Gastrocnemius medialis (tissue), 4 donors: Measurements from ENCODE around the gene ATP11A. TPM values are rescaled to one million over a fixed set of nuclear protein-coding genes. Genes with fewer than 3 reads are reported as not detected.

Source experiments
- ATAC-seq, 2 donors: fragments of 150-250 bp; one replicate each; pipeline ENCODE4 v1.9.1; 2016
- DNase-seq, 2 donors: peaks; one replicate each; pipeline ENCODE4 v3.0.0-alpha.2; 2019
- H3K27ac ChIP-seq, 4 donors: fragments of 200-600 bp; sonication (generic); 1 replicate in 1 of 4; 2 replicates in 3 of 4; pipeline ENCODE4 v1.5.1; 2016 to 2018; ENCODE audit warnings: mild to moderate bottlenecking in 2 of 4, moderate library complexity in 1 of 4
- H3K27me3 ChIP-seq, 3 donors: fragments of 200-600 bp; sonication (generic) in 2 of 3; 1 replicate in 1 of 3; 2 replicates in 2 of 3; pipeline versions ENCODE4 v1.5.1 to v1.6.0; 2016 to 2019; ENCODE audit warnings: mild to moderate bottlenecking in 1 of 3, moderate library complexity in 1 of 3
- H3K36me3 ChIP-seq, 2 donors: fragments of 200-600 bp; sonication (generic) in 1 of 2; one replicate each; pipeline ENCODE4 v1.5.1; 2017 to 2018
- H3K4me1 ChIP-seq, 2 donors: fragments of 200-600 bp; sonication (generic) in 1 of 2; one replicate each; pipeline ENCODE4 v1.5.1; 2016 to 2017; ENCODE audit warnings: mild to moderate bottlenecking in 2 of 2
- H3K4me3 ChIP-seq, 4 donors: fragments of 200-600 bp; sonication (generic) in 3 of 4; 1 replicate in 1 of 4; 2 replicates in 3 of 4; pipeline ENCODE4 v1.5.1; 2016 to 2019; ENCODE audit warnings: mild to moderate bottlenecking in 2 of 4
- H3K9me3 ChIP-seq, 3 donors: fragments of 200-600 bp; sonication (generic) in 2 of 3; 1 replicate in 1 of 3; 2 replicates in 2 of 3; pipeline ENCODE4 v1.5.1; 2016 to 2019
- CTCF ChIP-seq, 5 experiments: fragments of 450-650 bp in 3 of 5; fragments of 200-600 bp in 2 of 5; sonication (generic) in 2 of 5; IDR thresholded peaks in 4 of 5; conservative IDR thresholded peaks in 1 of 5; 1 replicate in 4 of 5; 2 replicates in 1 of 5; pipeline ENCODE4 v1.5.1; 2016 to 2019; ENCODE audit warnings: antibody characterized with exemption in 5 of 5, mild to moderate bottlenecking in 3 of 5, moderate library complexity in 3 of 5
- POLR2A ChIP-seq, 2 donors: fragments of 450-650 bp; IDR thresholded peaks; one replicate each; pipeline ENCODE4 v1.6.1; 2017; ENCODE audit warnings: antibody characterized with exemption in 2 of 2, mild to moderate bottlenecking in 2 of 2, moderate library complexity in 2 of 2
- in situ Hi-C, 4 donors: fragments of 200-750 bp; cut with MboI; loops; one replicate each; pipeline versions ENCODE4 v1.15.0 to v1.8.0; 2017; ENCODE audit warnings: low sequenced_read_pairs in 4 of 4
- intact Hi-C: fragments of 100-400 bp; cut with DNase I; formaldehyde crosslinking; loops from one replicate; pipeline ENCODE4 v1.15.1; 2023; ENCODE audit warnings: low total_unique reads
- total RNA-seq, 4 donors: library from RNA; depleted of rRNA; stranded (reverse); fragments of >200 nt; gene quantifications; one replicate each; pipeline versions ENCODE4 v1.1.0 to v1.2.3, GENCODE V29; 2016

ATP11A gene
- total RNA-seq, 4 donors from 2014 or later = 10.0 to 14.2 (median 12.6) TPM

GRCh38 chr13:112923962-112924361 is 234.1 kb downstream of the ATP11A start:
- in situ Hi-C loops = no loop called here
- no peak for ATAC-seq

GRCh38 chr13:112924365-112924764 is 234.5 kb downstream of the ATP11A start:
- H3K9me3 ChIP-seq = no peaks in the 10 kb centered on the region
- H3K4me1 ChIP-seq = no peaks in the 10 kb centered on the region
- no peak overlapping the region for H3K4me3 ChIP-seq
- no peak overlapping the region for H3K27ac ChIP-seq
- in situ Hi-C loops (no loop called here), intact Hi-C loops (no loop called here)
- peaks cover 0 to 15% (median 15%) of the 10 kb centered on the region in 3 donors for H3K27me3 ChIP-seq
- no peak for DNase-seq
- no peaks in the 10 kb centered on the region for H3K36me3 ChIP-seq
- ATAC-seq = no peak
- TF ChIP-seq POLR2A (IDR thresholded peaks at IDR 0.05) (no peak), CTCF (IDR thresholded peaks at IDR 0.05 in 4 of 5, conservative IDR thresholded peaks at IDR 0.05 in 1 of 5) (no peak)

More at GRCh38 chr13:112923962-112924361, 234.1 kb downstream of the ATP11A start:
- H3K4me1 ChIP-seq = no peaks in the 10 kb centered on the region
- TF ChIP-seq POLR2A (IDR thresholded peaks at IDR 0.05) (no peak), CTCF (IDR thresholded peaks at IDR 0.05 in 4 of 5, conservative IDR thresholded peaks at IDR 0.05 in 1 of 5) (no peak)
- H3K4me3 ChIP-seq = no peak overlapping the region
- intact Hi-C loops = no loop called here
- no peaks in the 10 kb centered on the region for H3K36me3 ChIP-seq
- no peak overlapping the region for H3K27ac ChIP-seq
- no peaks in the 10 kb centered on the region for H3K9me3 ChIP-seq
- peaks cover 0 to 15% (median 14%) of the 10 kb centered on the region in 3 donors for H3K27me3 ChIP-seq
- DNase-seq = no peak

GRCh38 chr13:112926003-112926402 is 236.2 kb downstream of the ATP11A start:
- intact Hi-C loops (no loop called here), in situ Hi-C loops (loop anchor here in 1 of 4 donors (25.0 kb wide), 1 partner anchor 461 kb away; no protein-coding TSS in a partner anchor)
- Histone ChIP-seq H3K36me3 (no peaks in the 10 kb centered on the region), H3K4me1 (no peaks in the 10 kb centered on the region), H3K9me3 (no peaks in the 10 kb centered on the region), H3K4me3 (no peak overlapping the region), H3K27me3 (peaks cover 0 to 29% (median 22%) of the 10 kb centered on the region in 3 donors), H3K27ac (no peak overlapping the region)
- ATAC-seq = no peak
- no peak for DNase-seq
- TF ChIP-seq POLR2A (IDR thresholded peaks at IDR 0.05) = no peak
- no peak for TF ChIP-seq CTCF (IDR thresholded peaks at IDR 0.05 in 4 of 5, conservative IDR thresholded peaks at IDR 0.05 in 1 of 5)

- Histone ChIP-seq H3K27ac (no peak overlapping the region), H3K4me3 (no peak overlapping the region), H3K4me1 (no peaks in the 10 kb centered on the region), H3K9me3 (no peaks in the 10 kb centered on the region), H3K36me3 (no peaks in the 10 kb centered on the region), H3K27me3 (peaks cover 0 to 33% (median 22%) of the 10 kb centered on the region in 3 donors)
- in situ Hi-C loops (loop anchor here in 1 of 4 donors (25.0 kb wide), 1 partner anchor 460 kb away; no protein-coding TSS in a partner anchor), intact Hi-C loops (no loop called here)
- no peak for DNase-seq
- no peak for ATAC-seq
- TF ChIP-seq POLR2A (IDR thresholded peaks at IDR 0.05) (no peak), CTCF (IDR thresholded peaks at IDR 0.05 in 4 of 5, conservative IDR thresholded peaks at IDR 0.05 in 1 of 5) (no peak)
Measured at GRCh38 chr13:112926993-112927392, 237.2 kb downstream of the ATP11A start.
